ENCODE measurements around the gene INKA1. TPM values are rescaled to one million over a fixed set of nuclear protein-coding genes. Genes with fewer than 3 reads are reported as not detected.

Gene INKA1
- total and polyA plus RNA-seq, 9 of the 15 experiments (the other 6 are each of a cell fraction or from before 2014, with no cell fraction given), result 0.55 to 13.9 (median 6.7) TPM

GRCh38 chr3:49786357-49787181 lies 16.5 kb upstream of the INKA1 start, which contains the start of gene IP6K1 (continued):
- TF ChIP-seq ZBTB34 (CRISPR knock-in tag; IDR thresholded peaks at IDR 0.05) (no peak), KLF6 (CRISPR knock-in tag; IDR thresholded peaks at IDR 0.05; ENCODE audit: borderline replicate concordance) (no peak), FUS (optimal IDR thresholded peaks at IDR 0.05; ENCODE audit: low read depth, low read length) (no peak), HCFC1 (IDR thresholded peaks at IDR 0.05; ENCODE audit: low read depth, low read length) (peak; percentile 31), MITF (IDR thresholded peaks at IDR 0.05) (peak; percentile 82), MYC (IDR thresholded peaks at IDR 0.05; ENCODE audit: low read depth, low read length) (peak; percentile 52), MYC (CRISPR knock-in tag; IDR thresholded peaks at IDR 0.05; ENCODE audit: borderline replicate concordance, low read depth) (no peak), HDAC8 (tag; IDR thresholded peaks at IDR 0.05) (0 out of 2 replicates have a peak, but pooled peaks have one; percentile 52), NFRKB (IDR thresholded peaks at IDR 0.05; ENCODE audit: low read depth) (peak; percentile 51), POLR2A (conservative IDR thresholded peaks at IDR 0.05) (peak; percentile 87), TFE3 (CRISPR knock-in tag; IDR thresholded peaks at IDR 0.05) (peak; percentile 97), POLR2G (IDR thresholded peaks at IDR 0.05; ENCODE audit: low read depth, low read length) (peak; percentile 88), RB1 (IDR thresholded peaks at IDR 0.05; ENCODE audit: low read depth) (peak; percentile 42; the same call in 1 of the 2 replicates), MXI1 (IDR thresholded peaks at IDR 0.05; ENCODE audit: low read depth, low read length) (peak; percentile 84), BHLHE40 (IDR thresholded peaks at IDR 0.05; ENCODE audit: low read length) (peak; percentile 99), POLR2AphosphoS5 (IDR thresholded peaks at IDR 0.05; ENCODE audit: control insufficient read depth, insufficient read depth, low read depth, low read length) (peak; percentile 47; the same call in 1 of the 2 replicates), MBD2 (IDR thresholded peaks at IDR 0.05; ENCODE audit: borderline replicate concordance, low read depth) (peak; percentile 94), SAP30 (IDR thresholded peaks at IDR 0.05; ENCODE audit: borderline replicate concordance, insufficient read depth, low read depth, low read length, poor library complexity, severe bottlenecking) (peak; percentile 9), HNRNPK (IDR thresholded peaks at IDR 0.05; ENCODE audit: low read depth, low read length, poor library complexity, severe bottlenecking) (no peak)
- TF ChIP-seq, protein P1, sequence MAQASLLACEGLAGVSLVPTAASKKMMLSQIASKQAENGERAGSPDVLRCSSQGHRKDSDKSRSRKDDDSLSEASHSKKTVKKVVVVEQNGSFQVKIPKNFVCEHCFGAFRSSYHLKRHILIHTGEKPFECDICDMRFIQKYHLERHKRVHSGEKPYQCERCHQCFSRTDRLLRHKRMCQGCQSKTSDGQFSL (CRISPR knock-in tag; IDR thresholded peaks at IDR 0.05), result no peak
- TF ChIP-seq, protein P1 (tag; IDR thresholded peaks at IDR 0.05), result no peak
- TF ChIP-seq, protein P2, sequence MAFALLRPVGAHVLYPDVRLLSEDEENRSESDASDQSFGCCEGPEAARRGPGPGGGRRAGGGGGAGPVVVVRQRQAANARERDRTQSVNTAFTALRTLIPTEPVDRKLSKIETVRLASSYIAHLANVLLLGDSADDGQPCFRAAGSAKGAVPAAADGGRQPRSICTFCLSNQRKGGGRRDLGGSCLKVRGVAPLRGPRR (CRISPR knock-in tag; IDR thresholded peaks at IDR 0.05), result peak; percentile 50; the same call in 1 of the 2 replicates

Data from K562 (cell line).